SJSA1 (cell line): ENCODE measurements around the gene TRIP13. TPM values are rescaled to one million over a fixed set of nuclear protein-coding genes. Genes with fewer than 3 reads are reported as not detected.

ENCODE experiments used
- DNase-seq, 2 experiments: peaks; one replicate each; pipeline ENCODE4 v3.0.0-alpha.2; 2015 to 2020; ENCODE audit warnings: low spot score in 2 of 2, low read depth in 1 of 2
- H3K27ac ChIP-seq: fragments of 250-450 bp; sonication (Bioruptor Pico); 2 replicates; pipeline ENCODE4 v1.5.1; 2020; ENCODE audit warnings: mild to moderate bottlenecking, moderate library complexity
- H3K27me3 ChIP-seq: fragments of 250-450 bp; sonication (Bioruptor Pico); replicated peaks from 2 replicates; pipeline ENCODE4 v1.5.1; 2020; ENCODE audit warnings: mild to moderate bottlenecking, moderate library complexity
- H3K36me3 ChIP-seq: fragments of 250-450 bp; sonication (Bioruptor Pico); 2 replicates; pipeline ENCODE4 v1.5.1; 2020; ENCODE audit warnings: mild to moderate bottlenecking
- H3K4me1 ChIP-seq: fragments of 250-450 bp; sonication (Bioruptor Pico); replicated peaks from 2 replicates; pipeline ENCODE4 v1.6.1; 2021; ENCODE audit warnings: mild to moderate bottlenecking
- H3K4me3 ChIP-seq: fragments of 250-450 bp; sonication (Bioruptor Pico); 2 replicates; pipeline ENCODE4 v1.5.1; 2020; ENCODE audit warnings: mild to moderate bottlenecking
- H3K9me3 ChIP-seq: fragments of 250-450 bp; sonication (Bioruptor Pico); replicated peaks from 2 replicates; pipeline ENCODE4 v1.5.1; 2020; ENCODE audit warnings: mild to moderate bottlenecking
- total RNA-seq: library from RNA; depleted of rRNA; stranded (reverse); fragments of >200 nt; shearing (Covaris generic); gene quantifications from 2 replicates; pipeline ENCODE4 v1.2.3, GENCODE V29; 2014

Gene TRIP13
- total RNA-seq, 1 experiment from 2014 or later, result 108 TPM

GRCh38 chr5:955886-956761 lies 63.4 kb downstream of the TRIP13 start:
- H3K4me1 ChIP-seq, result peaks cover 39% of the 10 kb centered on the region
- peaks cover 7% of the 10 kb centered on the region for H3K9me3 ChIP-seq
- DNase-seq, result peak in 1 of 2 experiments; percentile 52
- no peaks in the 10 kb centered on the region for H3K36me3 ChIP-seq
- H3K27me3 ChIP-seq, result no peaks in the 10 kb centered on the region
- H3K27ac ChIP-seq, result peak overlapping the region; percentile 92; the same call in 1 of the 2 replicates
- H3K4me3 ChIP-seq, result no peak overlapping the region

- DNase-seq, result peak; percentile 97 to 99
- no peaks in the 10 kb centered on the region for H3K27me3 ChIP-seq
These were observed 64.5 kb downstream of the TRIP13 start for GRCh38 chr5:956941-957747.

GRCh38 chr5:957748-958485 lies 65.2 kb downstream of the TRIP13 start:
- Histone ChIP-seq H3K27me3 (no peaks in the 10 kb centered on the region), H3K9me3 (no peaks in the 10 kb centered on the region; the same call in 1 of the 2 replicates), H3K36me3 (no peaks in the 10 kb centered on the region), H3K4me3 (no peak overlapping the region), H3K27ac (peak overlapping the region; percentile 92), H3K4me1 (peaks cover 39% of the 10 kb centered on the region)
- DNase-seq, result peak in 1 of 2 experiments; percentile 54

More at GRCh38 chr5:956941-957747, 64.5 kb downstream of the TRIP13 start:
- peak overlapping the region; percentile 92 for H3K27ac ChIP-seq
- H3K9me3 ChIP-seq, result no peaks in the 10 kb centered on the region; the same call in 1 of the 2 replicates
- H3K4me3 ChIP-seq, result peak overlapping the region; percentile 5; the same call in 1 of the 2 replicates
- H3K4me1 ChIP-seq, result peaks cover 39% of the 10 kb centered on the region
- H3K36me3 ChIP-seq, result no peaks in the 10 kb centered on the region

GRCh38 chr5:958701-959571 lies 66.3 kb downstream of the TRIP13 start:
- H3K4me3 ChIP-seq, result no peak overlapping the region
- peak; percentile 58 to 74 for DNase-seq

GRCh38 chr5:959581-960531 lies 67.2 kb downstream of the TRIP13 start:
- peak in 1 of 2 experiments; percentile 53 for DNase-seq
- H3K4me1 ChIP-seq, result peaks cover 39% of the 10 kb centered on the region
- H3K27ac ChIP-seq, result no peak overlapping the region
- H3K36me3 ChIP-seq, result no peaks in the 10 kb centered on the region
- H3K27me3 ChIP-seq, result peaks cover 9% of the 10 kb centered on the region; the same call in 1 of the 2 replicates
- H3K4me3 ChIP-seq, result no peak overlapping the region
- H3K9me3 ChIP-seq, result no peaks in the 10 kb centered on the region; the same call in 1 of the 2 replicates

More at GRCh38 chr5:958701-959571, 66.3 kb downstream of the TRIP13 start:
- H3K36me3 ChIP-seq, result no peaks in the 10 kb centered on the region
- H3K27me3 ChIP-seq, result no peaks in the 10 kb centered on the region
- H3K9me3 ChIP-seq, result no peaks in the 10 kb centered on the region; the same call in 1 of the 2 replicates
- H3K27ac ChIP-seq, result no peak overlapping the region
- H3K4me1 ChIP-seq, result peaks cover 39% of the 10 kb centered on the region

GRCh38 chr5:960551-960950 lies 67.9 kb downstream of the TRIP13 start:
- Histone ChIP-seq H3K27me3 (peaks cover 15% of the 10 kb centered on the region; the same call in 1 of the 2 replicates), H3K4me3 (no peak overlapping the region), H3K27ac (no peak overlapping the region), H3K9me3 (no peaks in the 10 kb centered on the region; the same call in 1 of the 2 replicates), H3K36me3 (no peaks in the 10 kb centered on the region), H3K4me1 (peaks cover 39% of the 10 kb centered on the region)
- DNase-seq, result peak in 1 of 2 experiments; percentile 49

- Histone ChIP-seq H3K9me3 (no peaks in the 10 kb centered on the region; the same call in 1 of the 2 replicates), H3K27me3 (peaks cover 22% of the 10 kb centered on the region), H3K36me3 (no peaks in the 10 kb centered on the region), H3K4me1 (peaks cover 33% of the 10 kb centered on the region), H3K4me3 (no peak overlapping the region), H3K27ac (no peak overlapping the region)
- DNase-seq, result peak in 1 of 2 experiments; percentile 54
These were observed 68.5 kb downstream of the TRIP13 start for GRCh38 chr5:961002-961710.

GRCh38 chr5:961711-962240 lies 69.1 kb downstream of the TRIP13 start:
- no peak overlapping the region for H3K27ac ChIP-seq
- H3K36me3 ChIP-seq, result no peaks in the 10 kb centered on the region
- H3K4me1 ChIP-seq, result peaks cover 26% of the 10 kb centered on the region
- peak in 1 of 2 experiments; percentile 50 for DNase-seq
- peaks cover 28% of the 10 kb centered on the region for H3K27me3 ChIP-seq
- H3K4me3 ChIP-seq, result no peak overlapping the region
- no peaks in the 10 kb centered on the region; the same call in 1 of the 2 replicates for H3K9me3 ChIP-seq

GRCh38 chr5:962386-962785 lies 69.7 kb downstream of the TRIP13 start:
- H3K27me3 ChIP-seq, result peaks cover 34% of the 10 kb centered on the region
- no peaks in the 10 kb centered on the region for H3K36me3 ChIP-seq

GRCh38 chr5:962801-963200 lies 70.1 kb downstream of the TRIP13 start:
- Histone ChIP-seq H3K27ac (no peak overlapping the region), H3K4me1 (peaks cover 16% of the 10 kb centered on the region), H3K4me3 (no peak overlapping the region), H3K27me3 (peaks cover 38% of the 10 kb centered on the region), H3K36me3 (no peaks in the 10 kb centered on the region), H3K9me3 (no peaks in the 10 kb centered on the region; the same call in 1 of the 2 replicates)
- DNase-seq, result no peak

More at GRCh38 chr5:962386-962785, 69.7 kb downstream of the TRIP13 start:
- peak in 1 of 2 experiments; percentile 49 for DNase-seq
- Histone ChIP-seq H3K4me1 (peaks cover 20% of the 10 kb centered on the region), H3K4me3 (no peak overlapping the region), H3K9me3 (no peaks in the 10 kb centered on the region; the same call in 1 of the 2 replicates), H3K27ac (no peak overlapping the region)

GRCh38 chr5:963310-963672 lies 70.6 kb downstream of the TRIP13 start:
- Histone ChIP-seq H3K4me3 (no peak overlapping the region), H3K4me1 (peaks cover 11% of the 10 kb centered on the region), H3K27ac (no peak overlapping the region), H3K36me3 (no peaks in the 10 kb centered on the region), H3K9me3 (no peaks in the 10 kb centered on the region; the same call in 1 of the 2 replicates), H3K27me3 (peaks cover 43% of the 10 kb centered on the region)
- no peak for DNase-seq
